GM12873 (cell line): ENCODE measurements around the gene CSPG4.

ENCODE experiments used
- TF ChIP-seq, protein P1 (sequence below): IDR thresholded peaks from 2 replicates; pipeline ENCODE4 v1.5.1; 2012; ENCODE audit warnings: low read depth, mild to moderate bottlenecking, moderate library complexity, low read length, control low read depth; ENCODE audit not compliant: insufficient read depth; ENCODE audit errors: missing control alignments

Gene CSPG4

DNA sequence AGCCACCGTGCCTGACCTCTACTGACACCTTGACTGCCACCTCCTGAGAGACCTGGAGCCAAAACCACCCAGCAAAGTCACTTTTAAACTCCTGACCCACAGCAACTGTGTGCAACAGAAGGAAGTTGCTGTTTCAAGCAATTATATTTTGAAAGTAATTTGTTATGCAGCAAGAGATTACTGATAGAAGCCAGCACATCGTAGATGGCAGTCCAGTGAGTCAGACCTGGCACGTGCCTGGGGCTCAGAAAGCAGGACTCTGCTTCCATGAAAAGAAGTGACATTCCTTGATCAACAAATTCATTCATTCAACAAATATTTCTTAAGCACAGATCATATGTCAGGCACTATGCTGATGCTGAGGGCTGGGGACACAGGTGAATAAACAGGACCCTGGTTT lies 5.7 kb upstream of the CSPG4 start:
- TF ChIP-seq, protein P1, sequence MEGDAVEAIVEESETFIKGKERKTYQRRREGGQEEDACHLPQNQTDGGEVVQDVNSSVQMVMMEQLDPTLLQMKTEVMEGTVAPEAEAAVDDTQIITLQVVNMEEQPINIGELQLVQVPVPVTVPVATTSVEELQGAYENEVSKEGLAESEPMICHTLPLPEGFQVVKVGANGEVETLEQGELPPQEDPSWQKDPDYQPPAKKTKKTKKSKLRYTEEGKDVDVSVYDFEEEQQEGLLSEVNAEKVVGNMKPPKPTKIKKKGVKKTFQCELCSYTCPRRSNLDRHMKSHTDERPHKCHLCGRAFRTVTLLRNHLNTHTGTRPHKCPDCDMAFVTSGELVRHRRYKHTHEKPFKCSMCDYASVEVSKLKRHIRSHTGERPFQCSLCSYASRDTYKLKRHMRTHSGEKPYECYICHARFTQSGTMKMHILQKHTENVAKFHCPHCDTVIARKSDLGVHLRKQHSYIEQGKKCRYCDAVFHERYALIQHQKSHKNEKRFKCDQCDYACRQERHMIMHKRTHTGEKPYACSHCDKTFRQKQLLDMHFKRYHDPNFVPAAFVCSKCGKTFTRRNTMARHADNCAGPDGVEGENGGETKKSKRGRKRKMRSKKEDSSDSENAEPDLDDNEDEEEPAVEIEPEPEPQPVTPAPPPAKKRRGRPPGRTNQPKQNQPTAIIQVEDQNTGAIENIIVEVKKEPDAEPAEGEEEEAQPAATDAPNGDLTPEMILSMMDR = no peak

DNA sequence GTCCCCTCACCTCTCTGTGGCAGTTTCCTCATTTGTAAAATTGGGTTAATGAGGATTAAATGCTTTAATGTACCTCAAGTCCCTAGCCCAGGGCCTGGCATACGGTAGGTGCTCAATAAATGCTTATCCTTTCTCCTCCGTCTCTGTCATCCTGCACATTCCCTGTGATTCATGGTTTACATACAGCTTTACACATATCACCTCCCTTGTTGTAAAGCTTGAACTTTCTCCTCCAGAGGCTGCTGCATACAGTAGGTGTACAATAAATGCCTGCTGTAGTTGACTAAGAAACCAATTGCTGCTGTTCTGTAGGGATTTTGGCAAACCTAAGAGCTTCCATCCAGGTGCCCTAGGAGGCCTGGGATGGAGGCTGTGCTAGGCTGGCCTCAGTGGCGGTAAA lies 1.5 kb upstream of the CSPG4 start:
- TF ChIP-seq, protein P1 = no peak

DNA sequence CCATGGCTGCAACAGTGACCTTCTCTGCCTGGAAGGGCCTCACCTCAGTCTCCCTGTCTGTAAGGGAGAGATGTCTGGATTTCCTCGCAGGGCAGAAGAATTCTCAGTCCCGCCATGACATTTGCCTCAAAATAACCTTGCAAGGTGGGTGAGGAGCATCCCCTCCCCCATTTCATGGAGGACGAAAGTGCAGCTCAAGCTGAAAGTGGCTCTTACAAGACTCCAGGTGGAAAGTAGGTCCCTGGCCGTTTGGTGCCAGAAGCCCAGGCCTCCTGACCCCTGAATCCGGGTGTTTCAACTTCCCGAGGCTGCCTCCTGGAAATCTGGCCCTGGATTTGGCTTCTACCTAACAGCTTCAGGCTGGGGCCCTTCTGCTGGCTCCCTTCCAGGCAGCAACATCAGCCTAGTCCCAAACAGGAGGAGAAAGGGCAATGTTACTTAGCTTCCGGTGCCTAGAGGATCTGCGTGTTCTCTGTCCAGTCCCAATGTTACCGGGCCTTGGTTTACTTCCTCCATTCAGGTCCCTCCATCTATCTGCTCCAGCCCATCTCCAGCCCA lies 769 bp upstream of the CSPG4 start:
- TF ChIP-seq, protein P1 = no peak

DNA sequence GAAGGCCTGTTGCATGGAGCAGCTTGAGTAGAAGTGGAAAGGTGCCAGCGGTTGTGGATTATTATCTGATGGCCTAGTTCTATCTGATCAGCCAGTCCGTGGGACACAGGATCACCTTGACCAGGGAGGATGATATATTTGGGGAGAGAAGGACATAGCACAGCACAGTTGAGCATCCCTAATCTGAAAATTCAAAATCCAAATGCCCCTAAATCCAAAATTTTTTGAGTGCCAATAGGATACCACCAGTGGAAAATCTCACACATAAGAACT lies 6.0 kb downstream of the CSPG4 start:
- TF ChIP-seq, protein P1 = no peak

DNA sequence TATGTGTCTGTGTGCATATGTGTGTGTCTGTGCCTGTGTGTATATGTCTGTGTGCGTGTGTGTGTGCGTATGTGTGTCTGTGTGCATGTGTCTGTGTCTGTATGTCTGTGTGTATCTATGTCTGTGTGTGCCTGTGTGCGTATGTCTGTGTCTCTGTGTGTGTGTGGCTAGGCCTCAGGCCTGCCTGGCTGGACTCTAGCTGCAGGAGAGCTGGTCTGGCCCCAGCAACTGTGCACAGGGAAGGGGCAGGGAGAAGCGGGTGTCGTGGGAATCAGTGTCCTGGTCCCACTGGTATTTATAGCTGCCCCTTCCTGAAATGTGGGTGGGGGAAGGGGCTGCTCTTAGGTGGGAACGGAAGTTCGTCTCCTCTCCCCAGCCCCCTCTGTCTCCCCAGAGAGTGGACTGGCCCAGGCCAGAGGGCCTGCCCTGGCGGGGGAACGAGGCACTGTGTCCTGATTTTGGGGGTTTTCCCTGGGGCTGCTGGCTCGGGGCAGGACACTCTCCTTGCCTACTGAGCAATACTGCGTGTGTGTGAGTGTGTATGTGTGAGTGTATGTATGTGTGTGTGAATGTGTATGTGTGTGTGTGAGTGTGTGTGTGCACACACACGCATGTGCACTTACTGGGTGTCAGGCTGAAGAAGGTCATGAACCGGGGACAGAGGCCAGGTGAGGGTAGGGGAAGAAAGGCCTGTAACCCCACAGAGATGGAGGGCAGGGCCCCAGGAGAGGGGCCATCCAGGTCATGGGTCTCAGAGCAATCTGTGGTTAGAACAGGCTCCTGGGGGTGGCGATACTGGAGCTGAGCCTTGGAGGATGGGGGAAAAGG lies 6.6 kb downstream of the CSPG4 start:
- TF ChIP-seq, protein P1 = no peak

DNA sequence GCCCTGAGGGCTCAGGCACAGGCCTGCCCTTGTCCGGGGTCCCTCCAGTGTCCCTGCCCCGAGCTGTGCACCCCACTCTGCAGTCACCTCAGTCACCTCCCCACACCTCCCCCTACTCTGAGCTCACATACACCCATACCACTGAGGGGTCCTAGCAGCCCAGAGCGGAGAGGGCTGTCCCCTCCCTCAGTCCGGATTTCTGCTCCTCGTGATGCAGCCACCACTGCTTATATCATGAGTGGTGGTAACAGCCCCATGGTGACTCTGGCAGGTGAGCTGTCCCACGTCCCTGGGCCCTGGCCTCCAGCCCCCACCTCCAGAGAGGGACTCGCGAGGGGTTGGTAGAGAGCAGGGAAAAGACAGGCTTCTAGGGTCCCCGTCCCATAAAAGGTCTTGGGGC lies 8.0 kb downstream of the CSPG4 start:
- TF ChIP-seq, protein P1 = no peak

DNA sequence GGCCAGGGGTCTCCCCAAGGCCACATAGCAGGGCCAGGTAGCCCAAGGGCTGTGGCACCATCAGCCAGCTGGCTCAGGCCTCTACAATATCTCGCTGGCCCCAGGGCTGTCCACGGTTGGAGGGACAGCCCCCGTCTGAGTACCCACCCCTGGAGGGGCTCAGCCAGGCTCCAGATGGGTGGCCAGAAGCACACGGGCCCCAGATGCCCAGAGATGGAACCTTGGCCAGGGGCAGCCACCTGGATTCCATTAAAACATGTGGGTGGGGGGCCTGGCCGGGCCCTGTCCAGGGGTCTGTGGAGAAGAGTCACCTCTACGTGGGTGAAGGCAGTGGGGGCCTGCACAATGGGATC lies 8.4 kb downstream of the CSPG4 start:
- TF ChIP-seq, protein P1 = no peak

DNA sequence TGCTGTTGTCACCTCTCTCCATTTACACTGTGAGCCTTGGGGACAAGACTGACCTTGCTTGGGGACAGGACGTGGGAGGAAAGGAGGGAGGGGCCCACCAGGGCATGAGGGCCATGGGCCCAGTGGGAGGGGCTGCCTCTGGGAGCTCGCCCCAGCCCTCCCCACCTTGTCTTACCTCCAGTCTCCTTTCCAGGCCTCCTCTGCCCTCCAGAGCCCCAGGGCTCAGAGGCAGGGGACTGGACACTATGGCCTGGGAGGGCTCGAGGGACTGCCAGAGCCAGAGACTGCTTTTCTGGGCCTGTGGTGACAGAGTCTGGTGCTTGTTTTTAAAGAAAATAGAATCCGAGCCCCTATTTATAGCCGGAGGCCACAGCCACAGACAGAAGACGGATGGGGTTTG lies 10.2 kb downstream of the CSPG4 start:
- TF ChIP-seq, protein P1 = no peak
